Measurements from ENCODE around the gene TAF15. TPM values are rescaled to one million over a fixed set of nuclear protein-coding genes. Genes with fewer than 3 reads are reported as not detected.

The TAF15 gene
- total RNA-seq, 4 donors from 2014 or later = 52.0 to 149 (median 58.8) TPM

DNA sequence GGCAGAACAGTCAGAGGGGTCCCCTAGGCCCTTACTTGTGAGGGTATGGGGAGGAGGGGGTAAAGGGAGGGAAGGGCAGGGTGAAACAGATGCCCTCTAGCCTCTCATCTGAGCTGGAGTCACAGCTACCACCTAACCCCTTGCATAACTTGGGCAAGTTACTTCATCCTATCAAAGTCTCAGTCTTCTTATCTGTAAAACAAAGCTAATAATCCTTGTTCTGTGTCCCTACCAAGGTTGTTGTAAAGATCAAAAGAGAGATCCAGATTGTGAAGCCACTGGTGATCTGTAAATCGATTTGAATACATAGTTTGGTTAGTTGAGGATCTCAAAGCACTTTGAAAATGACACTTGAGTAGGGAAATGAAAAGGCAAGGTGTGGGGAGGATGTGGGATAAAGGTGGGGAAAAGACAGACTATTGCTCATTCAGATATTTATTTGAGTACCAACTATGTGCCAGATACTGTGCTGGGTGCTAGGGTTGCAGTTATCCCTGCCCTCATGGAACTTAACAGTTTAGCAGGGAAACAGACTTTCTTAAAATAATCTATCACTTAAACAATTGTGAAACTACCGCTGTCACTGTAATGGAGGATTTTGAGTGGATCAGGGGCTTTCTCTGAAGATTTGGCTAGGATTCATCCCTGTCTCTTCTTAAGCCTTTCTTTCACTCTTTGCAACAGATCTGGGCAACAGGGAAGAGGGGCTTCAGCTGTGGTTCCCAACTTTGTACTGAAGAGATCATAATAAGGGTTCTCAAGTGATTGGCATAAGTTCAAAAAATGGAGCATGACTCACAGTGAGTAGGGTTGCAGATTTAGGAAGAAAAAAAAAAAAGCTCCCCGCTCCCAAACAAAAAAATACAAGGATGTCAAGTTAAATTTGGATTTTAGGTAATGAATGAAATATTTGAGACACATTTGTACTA is 56.4 kb downstream of the TAF15 start:
- Histone ChIP-seq H3K27me3 (no peaks in the 10 kb centered on the region), H3K27ac (no peak overlapping the region), H3K36me3 (no peaks in the 10 kb centered on the region), H3K9me3 (no peaks in the 10 kb centered on the region), H3K4me3 (no peak overlapping the region), H3K4me1 (no peaks in the 10 kb centered on the region)
- no peak for DNase-seq (ENCODE audit: low spot score in 2 of 2)
- WGBS = 83% methylated on average over 3 of the region's 3 CpGs
- TF ChIP-seq, protein P1, sequence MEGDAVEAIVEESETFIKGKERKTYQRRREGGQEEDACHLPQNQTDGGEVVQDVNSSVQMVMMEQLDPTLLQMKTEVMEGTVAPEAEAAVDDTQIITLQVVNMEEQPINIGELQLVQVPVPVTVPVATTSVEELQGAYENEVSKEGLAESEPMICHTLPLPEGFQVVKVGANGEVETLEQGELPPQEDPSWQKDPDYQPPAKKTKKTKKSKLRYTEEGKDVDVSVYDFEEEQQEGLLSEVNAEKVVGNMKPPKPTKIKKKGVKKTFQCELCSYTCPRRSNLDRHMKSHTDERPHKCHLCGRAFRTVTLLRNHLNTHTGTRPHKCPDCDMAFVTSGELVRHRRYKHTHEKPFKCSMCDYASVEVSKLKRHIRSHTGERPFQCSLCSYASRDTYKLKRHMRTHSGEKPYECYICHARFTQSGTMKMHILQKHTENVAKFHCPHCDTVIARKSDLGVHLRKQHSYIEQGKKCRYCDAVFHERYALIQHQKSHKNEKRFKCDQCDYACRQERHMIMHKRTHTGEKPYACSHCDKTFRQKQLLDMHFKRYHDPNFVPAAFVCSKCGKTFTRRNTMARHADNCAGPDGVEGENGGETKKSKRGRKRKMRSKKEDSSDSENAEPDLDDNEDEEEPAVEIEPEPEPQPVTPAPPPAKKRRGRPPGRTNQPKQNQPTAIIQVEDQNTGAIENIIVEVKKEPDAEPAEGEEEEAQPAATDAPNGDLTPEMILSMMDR (IDR thresholded peaks at IDR 0.05) = no peak
- TF ChIP-seq POLR2A (IDR thresholded peaks at IDR 0.05) = no peak
- TF ChIP-seq EP300 (IDR thresholded peaks at IDR 0.05) = no peak
- no peak for TF ChIP-seq POLR2AphosphoS5 (IDR thresholded peaks at IDR 0.05)

DNA sequence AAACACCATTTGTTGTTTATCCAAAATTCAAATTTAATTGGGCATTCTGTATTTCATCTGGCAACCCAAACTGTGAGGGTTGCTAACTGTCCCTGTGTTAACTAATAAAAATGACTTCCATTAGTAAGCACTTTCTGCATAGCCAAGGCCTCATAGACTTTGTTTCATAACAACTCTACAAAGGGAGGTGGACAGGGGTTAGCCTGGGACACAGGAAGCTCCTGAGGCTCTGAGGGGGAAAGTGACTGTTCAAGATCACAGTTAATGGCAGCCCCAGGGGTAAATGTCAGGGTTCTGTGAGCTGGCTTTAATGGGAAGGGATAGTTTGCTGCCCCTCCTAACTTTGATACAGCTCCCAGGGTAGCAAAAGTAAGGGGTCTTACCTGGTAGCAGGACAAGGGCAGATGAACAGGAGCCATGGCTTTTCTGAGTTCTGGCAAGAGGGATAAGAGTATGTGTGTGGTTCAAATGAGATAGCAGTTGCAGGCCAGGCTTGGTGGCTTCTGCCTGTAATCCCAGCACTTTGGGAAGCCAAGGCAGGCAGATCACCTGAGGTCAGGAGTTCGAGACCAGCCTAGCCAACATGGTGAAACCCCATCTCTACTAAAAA is 57.2 kb downstream of the TAF15 start:
- WGBS = 100% methylated on average over 1 of the region's 1 CpG
- DNase-seq (ENCODE audit: low spot score in 2 of 2) = no peak
- TF ChIP-seq, protein P1 (IDR thresholded peaks at IDR 0.05) = no peak
- TF ChIP-seq POLR2AphosphoS5 (IDR thresholded peaks at IDR 0.05) = no peak
- TF ChIP-seq EP300 (IDR thresholded peaks at IDR 0.05) = no peak
- TF ChIP-seq POLR2A (IDR thresholded peaks at IDR 0.05) = no peak

DNA sequence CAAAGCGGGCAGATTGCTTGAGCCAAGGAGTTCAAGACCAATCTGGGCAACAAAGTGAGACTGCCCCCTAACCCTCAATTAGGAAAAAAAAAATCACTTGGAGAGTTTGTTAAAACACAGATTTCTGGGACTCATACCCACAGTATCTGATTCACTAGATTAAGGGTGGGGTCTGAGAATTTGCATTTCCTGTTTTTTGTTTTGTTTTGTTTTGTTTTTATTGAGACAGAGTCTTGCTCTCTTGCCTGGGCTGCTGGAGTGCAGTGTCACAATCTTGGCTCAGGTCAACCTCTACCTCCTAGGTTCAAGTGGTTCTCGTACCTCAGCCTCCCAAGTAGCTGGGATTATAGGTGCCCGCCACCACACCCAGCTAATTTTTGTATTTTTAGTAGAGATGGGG is 58.3 kb downstream of the TAF15 start:
- no peaks in the 10 kb centered on the region for H3K27me3 ChIP-seq
- H3K36me3 ChIP-seq = no peaks in the 10 kb centered on the region
- H3K4me3 ChIP-seq = no peak overlapping the region
- WGBS = 97% methylated on average over 3 of the region's 3 CpGs
- H3K4me1 ChIP-seq = no peaks in the 10 kb centered on the region
- TF ChIP-seq EP300 (IDR thresholded peaks at IDR 0.05) (no peak), POLR2A (IDR thresholded peaks at IDR 0.05) (no peak), POLR2AphosphoS5 (IDR thresholded peaks at IDR 0.05) (no peak)
- TF ChIP-seq, protein P1 (IDR thresholded peaks at IDR 0.05) = no peak
- H3K27ac ChIP-seq = no peak overlapping the region
- DNase-seq (ENCODE audit: low spot score in 2 of 2) = no peak
- no peaks in the 10 kb centered on the region for H3K9me3 ChIP-seq

More for the DNA sequence above, 57.2 kb downstream of the TAF15 start:
- Histone ChIP-seq H3K27me3 (no peaks in the 10 kb centered on the region), H3K36me3 (no peaks in the 10 kb centered on the region), H3K4me1 (no peaks in the 10 kb centered on the region), H3K27ac (no peak overlapping the region), H3K9me3 (no peaks in the 10 kb centered on the region), H3K4me3 (no peak overlapping the region)

DNA sequence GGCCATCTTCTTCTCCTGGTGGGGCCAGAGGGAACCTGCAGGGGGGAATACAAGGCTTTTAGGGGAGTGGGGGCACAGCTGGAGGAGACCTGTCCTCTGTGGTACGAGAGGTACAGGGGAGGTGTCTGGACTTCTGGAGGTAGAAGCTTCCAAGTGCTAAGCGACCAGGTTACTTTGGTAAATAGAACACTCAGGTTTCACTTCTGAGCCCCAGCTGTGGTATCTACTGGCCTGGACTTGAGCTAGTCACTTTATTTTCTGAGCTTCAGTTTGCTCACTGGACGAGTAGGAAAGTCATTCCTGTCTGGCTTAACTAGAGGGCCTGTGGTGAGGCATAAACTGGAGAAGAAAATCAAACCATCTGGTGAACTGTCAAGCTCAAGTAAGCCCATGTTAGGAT is 59.5 kb downstream of the TAF15 start, which contains the start of gene HEATR9:
Gene HEATR9, minus strand, starts transcription at position 155 of the 400 bp plus-strand sequence. Its CDS starts 149 bp downstream, at position 6.
- Histone ChIP-seq H3K36me3 (no peaks in the 10 kb centered on the region), H3K27me3 (no peaks in the 10 kb centered on the region), H3K4me1 (no peaks in the 10 kb centered on the region), H3K9me3 (no peaks in the 10 kb centered on the region), H3K27ac (no peak within 1 kb of the TSS), H3K4me3 (no peak within 1 kb of the TSS)
- DNase-seq (ENCODE audit: low spot score in 2 of 2) = no peak
- WGBS = 81% methylated on average over 3 of the region's 3 CpGs
- TF ChIP-seq EP300 (IDR thresholded peaks at IDR 0.05) (no peak), POLR2AphosphoS5 (IDR thresholded peaks at IDR 0.05) (no peak), POLR2A (IDR thresholded peaks at IDR 0.05) (no peak)
- TF ChIP-seq, protein P1 (IDR thresholded peaks at IDR 0.05) = no peak
